Measurements from ENCODE around the gene CDK17. TPM values are rescaled to one million over a fixed set of nuclear protein-coding genes. Genes with fewer than 3 reads are reported as not detected.
"Not testable (repeated sequence)": the region's sequence is repeated elsewhere in the genome, so short reads cannot be mapped to it uniquely, and the experiment has no call there.

CDK17 gene
- total and polyA plus RNA-seq, 11 donors = 6.7 to 31.7 (median 22.9) TPM

- Histone ChIP-seq H3K4me1 (peaks cover 0 to 14% (median 0%) of the 10 kb centered on the region in 12 donors), H3K36me3 (no peaks in the 10 kb centered on the region), H3K4me3 (no peak overlapping the region), H3K27ac (no peak overlapping the region), H3K27me3 (no peaks in the 10 kb centered on the region), H3K9me3 (no peaks in the 10 kb centered on the region)
- 93 to 95% (median 94%) methylated on average over 3 of the region's 3 CpGs for WGBS, 4 donors
- no peak for DNase-seq
- intact Hi-C loops (cut with DNase I) = no loop called here
- no peak for TF ChIP-seq POLR2A (IDR thresholded peaks at IDR 0.05)
- no peak for TF ChIP-seq CTCF (IDR thresholded peaks at IDR 0.05)
- no peak for ATAC-seq
These were observed 38.1 kb upstream of the CDK17 start for GRCh38 chr12:96438330-96438729.

GRCh38 chr12:96437171-96437445, 36.9 kb upstream of the CDK17 start:
- TF ChIP-seq POLR2A (IDR thresholded peaks at IDR 0.05) (no peak), CTCF (IDR thresholded peaks at IDR 0.05) (no peak)
- no peaks in the 10 kb centered on the region for H3K9me3 ChIP-seq
- H3K27ac ChIP-seq = no peak overlapping the region
- no peaks in the 10 kb centered on the region for H3K27me3 ChIP-seq
- intact Hi-C loops (cut with DNase I) = no loop called here
- no peak overlapping the region for H3K4me3 ChIP-seq
- DNase-seq (no peak), ATAC-seq (no peak)
- H3K4me1 ChIP-seq = peaks cover 0 to 14% (median 0%) of the 10 kb centered on the region in 12 donors
- no peaks in the 10 kb centered on the region for H3K36me3 ChIP-seq
- WGBS, 4 donors = 40 to 93% (median 66%) methylated on average over 1 of the region's 1 CpG

- TF ChIP-seq POLR2A (IDR thresholded peaks at IDR 0.05) = no peak
- no peak for ATAC-seq
- Histone ChIP-seq H3K36me3 (no peaks in the 10 kb centered on the region), H3K27me3 (no peaks in the 10 kb centered on the region), H3K4me3 (no peak overlapping the region), H3K4me1 (peaks cover 0 to 14% (median 0%) of the 10 kb centered on the region in 12 donors), H3K27ac (no peak overlapping the region), H3K9me3 (no peaks in the 10 kb centered on the region)
- no peak for DNase-seq
- WGBS, 4 donors = 56 to 75% (median 74%) methylated on average over 8 of the region's 8 CpGs
- intact Hi-C loops (cut with DNase I) = no loop called here
These were observed 36.3 kb upstream of the CDK17 start for GRCh38 chr12:96436366-96437170.

GRCh38 chr12:96434107-96434506, 33.9 kb upstream of the CDK17 start:
- Histone ChIP-seq H3K9me3 (no peaks in the 10 kb centered on the region), H3K4me1 (peaks cover 0 to 14% (median 0%) of the 10 kb centered on the region in 12 donors), H3K4me3 (no peak overlapping the region), H3K27ac (peak overlapping the region in 2 of 12 donors; percentile 26 to 73), H3K36me3 (no peaks in the 10 kb centered on the region), H3K27me3 (no peaks in the 10 kb centered on the region)
- ATAC-seq (peak in 1 of 4 donors; percentile 80), DNase-seq (no peak)
- 71 to 81% (median 73%) methylated on average over 6 of the region's 6 CpGs for WGBS, 4 donors
- TF ChIP-seq POLR2A (IDR thresholded peaks at IDR 0.05) (no peak), CTCF (IDR thresholded peaks at IDR 0.05) (no peak)
- intact Hi-C loops (cut with DNase I) = no loop called here

- intact Hi-C loops (cut with DNase I); H3K9me3 ChIP-seq; H3K36me3 ChIP-seq; H3K27me3 ChIP-seq; H3K4me3 ChIP-seq; ATAC-seq; DNase-seq; H3K27ac ChIP-seq: not testable (repeated sequence)
- 94 to 99% (median 96%) methylated on average over 4 of the region's 4 CpGs for WGBS, 4 donors
- H3K4me1 ChIP-seq = peaks cover 0 to 23% (median 3%) of the 10 kb centered on the region in 12 donors
These were observed 32.5 kb upstream of the CDK17 start for GRCh38 chr12:96432496-96433321.
